Measurements from ENCODE around the gene ZNF761. TPM values are rescaled to one million over a fixed set of nuclear protein-coding genes. Genes with fewer than 3 reads are reported as not detected.
"Not testable (repeated sequence)": the region's sequence is repeated elsewhere in the genome, so short reads cannot be mapped to it uniquely, and the experiment has no call there.

ZNF761 gene
- total RNA-seq, 1 experiment from 2014 or later, result 15.8 TPM

DNA sequence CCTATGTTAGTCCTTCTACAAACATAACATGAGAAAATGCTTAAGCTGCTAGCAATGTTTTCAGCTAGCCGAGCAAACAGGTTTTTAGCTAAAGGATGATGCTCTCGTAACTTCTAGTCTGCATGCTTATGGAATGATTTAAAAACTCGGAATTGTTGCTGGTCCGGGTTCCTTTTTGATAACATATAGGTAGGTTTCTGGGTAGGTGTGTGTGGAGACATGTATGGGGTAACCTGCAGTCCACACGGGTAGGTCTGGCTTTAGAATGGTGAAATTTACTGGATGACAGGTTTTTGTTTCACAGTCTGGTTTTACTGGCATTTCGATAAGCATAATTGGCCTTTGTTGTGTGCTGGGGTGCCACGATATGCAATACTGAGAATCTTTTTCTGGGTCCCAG lies 40.1 kb downstream of the ZNF761 start:
- no peak overlapping the region for H3K9ac ChIP-seq (ENCODE audit: low read length)
- H2AFZ ChIP-seq (ENCODE audit: low read length), result no peak overlapping the region
- CTCF ChIA-PET, result no interaction called here
- TF ChIP-seq EZH2phosphoT487 (IDR thresholded peaks at IDR 0.05; ENCODE audit: borderline replicate concordance, low read length) (no peak), EZH2 (IDR thresholded peaks at IDR 0.05; ENCODE audit: low read length, unreplicated experiment) (no peak)
- TF ChIP-seq, protein P1, sequence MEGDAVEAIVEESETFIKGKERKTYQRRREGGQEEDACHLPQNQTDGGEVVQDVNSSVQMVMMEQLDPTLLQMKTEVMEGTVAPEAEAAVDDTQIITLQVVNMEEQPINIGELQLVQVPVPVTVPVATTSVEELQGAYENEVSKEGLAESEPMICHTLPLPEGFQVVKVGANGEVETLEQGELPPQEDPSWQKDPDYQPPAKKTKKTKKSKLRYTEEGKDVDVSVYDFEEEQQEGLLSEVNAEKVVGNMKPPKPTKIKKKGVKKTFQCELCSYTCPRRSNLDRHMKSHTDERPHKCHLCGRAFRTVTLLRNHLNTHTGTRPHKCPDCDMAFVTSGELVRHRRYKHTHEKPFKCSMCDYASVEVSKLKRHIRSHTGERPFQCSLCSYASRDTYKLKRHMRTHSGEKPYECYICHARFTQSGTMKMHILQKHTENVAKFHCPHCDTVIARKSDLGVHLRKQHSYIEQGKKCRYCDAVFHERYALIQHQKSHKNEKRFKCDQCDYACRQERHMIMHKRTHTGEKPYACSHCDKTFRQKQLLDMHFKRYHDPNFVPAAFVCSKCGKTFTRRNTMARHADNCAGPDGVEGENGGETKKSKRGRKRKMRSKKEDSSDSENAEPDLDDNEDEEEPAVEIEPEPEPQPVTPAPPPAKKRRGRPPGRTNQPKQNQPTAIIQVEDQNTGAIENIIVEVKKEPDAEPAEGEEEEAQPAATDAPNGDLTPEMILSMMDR (conservative IDR thresholded peaks at IDR 0.05; ENCODE audit: low read depth, low read length), result no peak
- H3K36me3 ChIP-seq (ENCODE audit: low read depth, low read length), result peaks cover 17% of the 10 kb centered on the region
- no peaks in the 10 kb centered on the region for H3K9me2 ChIP-seq (replicated peaks; ENCODE audit: low read length)
- no peak overlapping the region for H3K4me2 ChIP-seq (ENCODE audit: low read length)
- no peaks in the 10 kb centered on the region for H3K4me1 ChIP-seq (ENCODE audit: insufficient read depth, low read length)
- no peak for DNase-seq
- ATAC-seq, result no peak
- no peaks in the 10 kb centered on the region for H3F3A ChIP-seq (ENCODE audit: low read length, unreplicated experiment)
- POLR2A ChIA-PET (ENCODE audit: unreplicated experiment), result no interaction called here
- H3K79me2 ChIP-seq (ENCODE audit: low read length), result no peaks in the 10 kb centered on the region
- no peaks in the 10 kb centered on the region for H3K9me3 ChIP-seq (ENCODE audit: low read length)
- intact Hi-C loops (cut with micrococcal nuclease), result no loop called here
- H3K27ac ChIP-seq (ENCODE audit: low read length), result no peak overlapping the region
- no peaks in the 10 kb centered on the region for H4K20me1 ChIP-seq (ENCODE audit: low read length)
- H3K4me3 ChIP-seq (ENCODE audit: low read length), result no peak overlapping the region
- H3K27me3 ChIP-seq (ENCODE audit: low read length), result no peaks in the 10 kb centered on the region
- no TSS peak for BruUV-seq (replicated peaks)

DNA sequence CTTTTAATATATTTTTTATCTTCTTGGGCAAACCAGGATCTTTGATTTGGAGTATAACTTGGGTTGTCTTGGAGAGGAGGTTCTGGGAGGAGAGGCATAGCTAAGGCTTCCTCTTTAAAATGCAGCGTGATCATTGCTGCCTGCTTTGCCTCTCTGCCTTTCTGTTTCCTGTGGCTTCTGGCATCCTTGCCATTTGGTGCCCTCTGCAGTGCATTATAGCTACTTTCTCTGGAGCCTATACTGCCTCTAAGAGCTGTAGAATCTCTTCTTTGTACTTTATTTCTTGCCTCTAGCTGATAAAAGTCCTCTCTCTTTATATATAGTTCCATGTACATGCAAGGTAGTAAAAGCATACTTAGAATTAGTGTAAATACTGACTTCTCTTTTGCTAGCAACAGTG lies 43.0 kb downstream of the ZNF761 start:
- H3K4me3 ChIP-seq (ENCODE audit: low read length); DNase-seq; H3K4me2 ChIP-seq (ENCODE audit: low read length); POLR2A ChIA-PET (ENCODE audit: unreplicated experiment); H3K27ac ChIP-seq (ENCODE audit: low read length); H3F3A ChIP-seq (ENCODE audit: low read length, unreplicated experiment); H3K4me1 ChIP-seq (ENCODE audit: insufficient read depth, low read length); H3K9me3 ChIP-seq (ENCODE audit: low read length); H3K9me2 ChIP-seq (replicated peaks; ENCODE audit: low read length); BruUV-seq (replicated peaks); intact Hi-C loops (cut with micrococcal nuclease); H2AFZ ChIP-seq (ENCODE audit: low read length); H4K20me1 ChIP-seq (ENCODE audit: low read length); ATAC-seq; H3K79me2 ChIP-seq (ENCODE audit: low read length); H3K27me3 ChIP-seq (ENCODE audit: low read length); H3K9ac ChIP-seq (ENCODE audit: low read length): not testable (repeated sequence)
- peaks cover 33% of the 10 kb centered on the region for H3K36me3 ChIP-seq (ENCODE audit: low read depth, low read length)
- CTCF ChIA-PET, result interaction anchor here (0.6 kb wide), 1 partner anchor 60 kb away, joined by 4 read pairs; no protein-coding TSS in a partner anchor

DNA sequence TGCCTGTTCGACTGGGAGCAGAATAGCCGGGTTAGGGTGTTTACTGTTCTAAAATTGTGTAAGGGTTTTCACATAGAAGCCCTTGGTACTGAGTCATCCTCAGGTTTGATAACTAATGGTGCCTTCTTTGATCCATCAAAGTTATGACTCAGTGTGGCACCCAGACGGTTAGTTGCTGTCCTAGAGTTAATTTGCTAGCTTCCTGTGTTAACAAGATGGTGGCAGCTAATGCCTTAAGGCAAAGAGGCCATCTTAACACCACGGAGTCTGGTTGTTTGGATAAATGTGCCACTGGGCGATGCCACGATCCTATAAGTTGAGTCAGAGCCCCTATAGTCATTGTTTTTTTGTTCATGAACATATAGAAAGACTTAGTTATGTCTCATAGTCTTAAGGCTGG lies 43.7 kb downstream of the ZNF761 start:
- ATAC-seq; H2AFZ ChIP-seq (ENCODE audit: low read length); H3F3A ChIP-seq (ENCODE audit: low read length, unreplicated experiment); H3K9me2 ChIP-seq (replicated peaks; ENCODE audit: low read length); H3K9me3 ChIP-seq (ENCODE audit: low read length); H3K9ac ChIP-seq (ENCODE audit: low read length); H3K4me2 ChIP-seq (ENCODE audit: low read length); DNase-seq; H3K79me2 ChIP-seq (ENCODE audit: low read length); H3K27me3 ChIP-seq (ENCODE audit: low read length); H3K4me1 ChIP-seq (ENCODE audit: insufficient read depth, low read length); H3K4me3 ChIP-seq (ENCODE audit: low read length); POLR2A ChIA-PET (ENCODE audit: unreplicated experiment); BruUV-seq (replicated peaks); H4K20me1 ChIP-seq (ENCODE audit: low read length); H3K27ac ChIP-seq (ENCODE audit: low read length); intact Hi-C loops (cut with micrococcal nuclease): not testable (repeated sequence)
- peaks cover 39% of the 10 kb centered on the region for H3K36me3 ChIP-seq (ENCODE audit: low read depth, low read length)
- CTCF ChIA-PET, result interaction anchor here (0.6 kb wide), 1 partner anchor 61 kb away, joined by 4 read pairs; no protein-coding TSS in a partner anchor

DNA sequence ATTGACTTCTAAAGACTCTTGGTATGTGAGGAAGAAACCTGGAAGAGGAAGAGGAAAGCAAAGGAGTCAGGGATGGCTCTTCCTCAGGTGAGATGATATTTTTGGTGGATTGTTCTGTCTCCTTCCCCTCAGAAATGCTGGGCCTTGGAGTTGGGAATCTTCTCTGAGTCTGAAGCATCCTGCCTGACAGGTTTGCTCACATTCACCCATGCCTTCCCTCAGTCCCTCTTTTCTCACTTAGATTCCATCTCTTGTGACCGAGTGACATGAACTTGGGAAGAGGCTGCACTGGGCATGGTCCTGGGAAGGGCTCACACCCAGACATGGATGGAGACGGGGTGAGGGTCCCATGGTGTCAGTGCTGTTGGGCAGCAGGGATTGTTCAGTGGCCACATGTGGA lies 52.0 kb downstream of the ZNF761 start:
- POLR2A ChIA-PET (ENCODE audit: unreplicated experiment); H3K27me3 ChIP-seq (ENCODE audit: low read length); CTCF ChIA-PET: not testable (repeated sequence)

More for the DNA sequence above, 52.0 kb downstream of the ZNF761 start:
- Histone ChIP-seq H3K9me3 (ENCODE audit: low read length) (peaks cover 34% of the 10 kb centered on the region), H3K36me3 (ENCODE audit: low read depth, low read length) (peaks cover 60% of the 10 kb centered on the region)
- intact Hi-C loops (cut with micrococcal nuclease); ATAC-seq; H2AFZ ChIP-seq (ENCODE audit: low read length); H3K4me2 ChIP-seq (ENCODE audit: low read length); H3K9me2 ChIP-seq (replicated peaks; ENCODE audit: low read length); H3K4me3 ChIP-seq (ENCODE audit: low read length); H3K79me2 ChIP-seq (ENCODE audit: low read length); H3K9ac ChIP-seq (ENCODE audit: low read length); H3K27ac ChIP-seq (ENCODE audit: low read length); H4K20me1 ChIP-seq (ENCODE audit: low read length); H3F3A ChIP-seq (ENCODE audit: low read length, unreplicated experiment); H3K4me1 ChIP-seq (ENCODE audit: insufficient read depth, low read length); BruUV-seq (replicated peaks); DNase-seq: not testable (repeated sequence)
